NCI-H1436 treated with DMSO at 0.1 percent for 48 hours (cell line): ENCODE results near the gene MS4A12.
"Not testable (repeated sequence)": the region's sequence is repeated elsewhere in the genome, so short reads cannot be mapped to it uniquely, and the experiment has no call there.

Experiments
- DNase-seq: peaks from one replicate; lab custom pipeline; 2025; lab: John Stamatoyannopoulos, UW

MS4A12 gene, protein sequence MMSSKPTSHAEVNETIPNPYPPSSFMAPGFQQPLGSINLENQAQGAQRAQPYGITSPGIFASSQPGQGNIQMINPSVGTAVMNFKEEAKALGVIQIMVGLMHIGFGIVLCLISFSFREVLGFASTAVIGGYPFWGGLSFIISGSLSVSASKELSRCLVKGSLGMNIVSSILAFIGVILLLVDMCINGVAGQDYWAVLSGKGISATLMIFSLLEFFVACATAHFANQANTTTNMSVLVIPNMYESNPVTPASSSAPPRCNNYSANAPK

DNA sequence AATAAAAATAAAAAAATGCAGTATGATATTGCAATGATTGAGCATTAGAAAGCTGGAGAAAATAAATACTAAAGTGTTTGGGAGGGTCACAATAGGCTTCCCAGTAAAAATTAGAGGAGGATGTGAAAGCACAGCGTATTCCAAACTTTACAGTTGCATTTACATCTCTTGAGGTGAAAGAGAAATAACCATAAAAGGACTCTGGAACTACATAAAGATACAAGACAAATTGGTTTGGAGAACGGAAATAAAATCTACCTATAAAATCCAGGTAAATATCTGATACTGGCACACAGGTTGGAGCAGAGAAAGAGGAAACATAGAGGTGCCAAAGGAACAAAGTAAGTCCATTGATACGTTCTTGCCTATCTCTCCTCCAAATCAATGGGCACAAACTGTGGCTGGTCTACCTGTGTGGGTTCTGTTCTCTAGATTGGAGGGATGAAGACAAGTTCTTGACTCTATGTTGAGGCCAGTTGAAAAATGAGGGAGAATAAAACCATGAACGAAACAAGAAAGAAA is at the start of gene MS4A12:
TSS of gene MS4A12 (plus strand) at position 291 of the 522 bp plus-strand sequence. CDS start 4,541 bp downstream, outside the sequence.
- DNase-seq = no peak

DNA sequence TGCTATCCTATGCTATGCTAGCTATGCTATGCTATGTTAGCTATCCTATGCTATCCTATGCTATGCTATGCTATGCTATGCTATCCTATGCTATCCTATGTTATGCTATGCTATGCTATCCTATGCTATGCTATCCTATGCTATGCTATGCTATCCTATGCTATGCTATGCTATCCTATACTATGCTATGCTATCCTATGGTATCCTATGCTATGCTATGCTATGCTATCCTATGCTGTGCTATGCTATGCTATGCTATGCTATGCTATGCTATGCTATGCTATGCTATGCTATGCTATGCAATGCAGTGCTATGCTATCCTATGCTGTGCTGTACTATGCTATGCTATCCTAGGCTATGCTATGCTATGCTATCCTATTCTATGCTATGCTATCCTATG is 45.5 kb upstream of the MS4A12 start:
- DNase-seq = no peak

DNA sequence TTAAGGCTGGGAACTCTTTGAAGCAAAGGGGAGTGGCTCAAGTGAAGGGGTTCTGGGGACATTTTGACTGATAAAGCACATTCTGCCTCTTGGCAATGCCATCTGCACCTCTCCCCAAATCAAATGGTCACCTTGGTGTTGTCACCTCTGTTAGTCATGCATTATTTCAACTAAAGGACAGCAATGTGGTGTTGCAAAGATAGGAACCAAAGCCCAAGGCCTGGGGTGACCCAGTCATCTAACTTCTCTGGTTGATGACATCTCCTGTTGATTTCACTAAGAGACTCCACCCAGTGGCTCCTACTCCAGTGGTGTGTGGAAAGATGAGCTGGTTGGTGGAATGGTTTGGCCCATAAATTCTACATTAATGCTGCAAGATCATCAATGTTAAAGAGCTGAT is 44.7 kb upstream of the MS4A12 start:
- DNase-seq = no peak

DNA sequence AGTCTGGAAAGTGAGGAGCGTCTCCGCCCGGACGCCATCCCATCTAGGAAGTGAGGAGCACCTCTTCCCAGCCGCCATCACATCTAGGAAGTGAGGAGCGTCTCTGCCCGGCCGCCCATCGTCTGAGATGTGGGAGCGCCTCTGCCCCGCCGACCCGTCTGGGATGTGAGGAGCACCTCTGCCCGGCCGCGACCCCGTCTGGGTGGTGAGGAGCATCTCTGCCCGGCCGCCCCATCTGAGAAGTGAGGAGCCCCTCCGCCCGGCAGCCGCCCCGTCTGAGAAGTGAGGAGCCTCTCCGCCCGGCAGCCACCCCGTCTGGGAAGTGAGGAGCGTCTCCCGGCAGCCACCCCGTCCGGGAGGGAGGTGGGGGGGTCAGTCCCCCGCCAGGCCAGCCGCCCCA is 41.4 kb upstream of the MS4A12 start:
- not testable (repeated sequence) for DNase-seq

DNA sequence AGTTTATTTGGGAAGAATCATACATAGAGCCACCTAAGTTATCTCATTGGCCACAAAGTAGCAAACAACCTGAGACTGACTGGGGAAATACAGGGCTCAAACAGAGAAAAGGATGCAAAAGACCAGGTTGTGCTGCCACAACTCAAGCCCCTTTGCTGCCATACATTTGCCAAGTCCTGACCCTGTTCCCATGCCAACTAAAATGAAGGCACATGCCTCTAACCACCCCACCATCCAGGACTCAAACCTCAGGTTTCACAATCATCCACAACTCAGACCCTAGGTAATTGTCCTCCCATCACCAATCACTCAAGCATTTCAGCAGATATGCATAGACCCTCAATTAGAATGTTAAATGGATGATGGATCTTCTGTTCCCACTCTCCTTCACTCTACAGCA is 38.4 kb upstream of the MS4A12 start:
- DNase-seq = no peak

DNA sequence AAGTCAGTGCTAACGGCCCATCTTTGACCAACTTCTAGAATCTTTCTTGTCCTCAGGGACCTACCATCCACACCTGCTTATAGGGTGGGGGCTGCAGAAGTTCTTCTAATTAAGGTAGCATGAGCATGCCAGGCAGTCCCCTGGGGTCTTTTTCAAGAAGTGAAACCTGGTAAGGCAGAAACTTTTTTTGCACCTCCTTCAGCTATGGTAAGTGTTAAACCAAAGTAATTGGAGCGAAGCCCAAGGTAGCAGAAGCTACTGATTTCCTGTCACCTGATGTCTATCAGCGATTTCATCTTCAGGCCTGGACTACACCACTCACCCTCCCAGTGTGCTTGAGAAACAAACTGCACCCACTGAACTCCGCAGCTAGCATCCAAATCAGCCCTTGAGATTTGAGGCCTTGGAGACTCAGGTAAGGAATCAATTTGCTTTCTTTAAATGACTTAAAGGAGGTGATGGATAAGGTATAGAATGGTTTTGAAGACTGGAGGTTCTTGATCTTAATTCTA is 37.0 kb upstream of the MS4A12 start, which contains the start of gene MS4A1:
TSS of gene MS4A1 (plus strand) at position 317 of the 512 bp plus-strand sequence. CDS start 6,528 bp downstream, outside the sequence.
- no peak for DNase-seq

DNA sequence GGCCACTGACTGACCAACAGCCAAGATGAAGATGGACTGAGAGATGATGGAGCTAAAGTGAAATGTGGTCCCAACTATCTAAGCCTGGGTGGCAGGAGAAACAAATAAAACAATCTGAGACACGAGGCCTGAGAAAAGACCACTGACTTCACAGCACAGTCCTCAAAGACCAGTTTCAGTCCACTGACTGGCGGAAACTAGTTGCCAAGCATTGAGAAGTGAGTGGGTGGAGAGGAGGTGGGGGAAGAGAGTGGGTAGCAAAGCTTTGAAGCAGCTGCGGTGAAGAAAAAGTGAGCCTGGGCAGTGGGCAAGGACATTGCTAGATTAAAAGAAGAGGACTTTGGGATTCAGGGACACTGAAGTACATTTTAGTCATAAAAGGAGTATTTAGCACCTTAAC is 35.0 kb upstream of the MS4A12 start:
- DNase-seq = no peak

DNA sequence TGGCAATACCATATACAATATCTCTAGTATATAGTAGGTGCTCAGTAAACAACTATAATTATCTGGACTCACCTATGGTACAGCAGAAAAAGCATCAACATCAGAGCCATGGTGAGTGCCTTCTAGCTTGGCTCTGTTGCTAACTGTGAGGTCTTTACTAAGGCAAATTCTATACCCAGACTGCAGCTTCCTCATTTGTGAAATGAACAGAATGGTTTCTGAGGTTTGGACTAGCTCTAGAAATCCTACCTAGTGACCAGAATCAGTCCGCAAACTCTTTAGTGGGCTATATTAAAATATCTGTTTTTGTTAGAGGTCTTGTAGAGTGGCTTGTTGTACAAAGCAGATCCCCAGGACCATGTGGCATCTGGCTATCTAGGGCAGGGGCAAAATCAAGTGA is 33.2 kb upstream of the MS4A12 start:
- DNase-seq = no peak

DNA sequence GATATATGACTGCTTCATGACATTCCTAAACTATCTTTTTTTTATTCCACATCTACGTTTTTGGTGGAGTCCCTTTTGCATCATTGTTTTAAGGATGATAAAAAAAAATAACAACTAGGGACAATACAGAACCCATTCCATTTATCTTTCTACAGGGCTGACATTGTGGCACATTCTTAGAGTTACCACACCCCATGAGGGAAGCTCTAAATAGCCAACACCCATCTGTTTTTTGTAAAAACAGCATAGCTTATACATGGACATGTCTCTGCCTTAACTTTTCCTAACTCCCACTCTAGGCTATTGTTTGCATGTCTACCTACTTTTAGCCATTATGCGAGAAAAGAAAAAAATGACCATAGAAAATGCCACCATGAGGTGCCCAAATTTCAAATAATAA is 23.7 kb upstream of the MS4A12 start:
- DNase-seq = no peak

DNA sequence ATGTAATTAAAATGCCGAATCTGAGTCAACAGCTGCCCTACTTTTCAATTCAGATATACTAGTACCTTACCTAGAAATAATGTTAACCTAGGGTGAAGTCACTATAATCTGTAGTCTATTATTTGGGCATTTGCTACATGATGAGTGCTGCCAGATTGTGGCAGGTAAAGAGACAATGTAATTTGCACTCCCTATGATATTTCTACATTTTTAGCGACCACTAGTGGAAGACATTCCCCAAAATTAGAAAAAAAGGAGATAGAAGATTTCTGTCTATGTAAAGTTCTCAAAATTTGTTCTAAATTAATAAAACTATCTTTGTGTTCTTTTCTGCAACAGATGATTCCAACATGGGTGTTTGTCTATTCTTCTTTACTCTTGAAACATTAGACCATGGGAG is 22.9 kb upstream of the MS4A12 start:
- no peak for DNase-seq

DNA sequence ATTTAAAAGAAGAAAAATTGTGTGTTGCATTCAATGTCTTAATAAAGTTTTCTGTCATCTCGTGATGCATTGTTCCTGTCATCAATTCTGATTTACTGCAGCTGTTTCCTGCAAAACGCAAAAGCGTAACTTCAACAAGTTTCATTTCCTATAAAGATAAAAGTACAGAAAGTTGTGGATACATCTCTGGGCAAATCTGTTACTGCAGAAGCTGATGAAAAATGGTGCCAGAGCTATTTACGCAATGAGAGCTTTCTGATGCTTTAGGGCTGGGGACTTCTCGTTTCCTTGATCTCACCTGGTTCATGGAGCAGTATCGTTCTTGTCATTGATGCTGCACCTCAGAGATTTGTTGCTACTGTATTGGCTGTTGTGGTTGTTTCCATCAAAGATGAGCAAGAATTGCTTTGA is 15.5 kb upstream of the MS4A12 start:
- no peak for DNase-seq

DNA sequence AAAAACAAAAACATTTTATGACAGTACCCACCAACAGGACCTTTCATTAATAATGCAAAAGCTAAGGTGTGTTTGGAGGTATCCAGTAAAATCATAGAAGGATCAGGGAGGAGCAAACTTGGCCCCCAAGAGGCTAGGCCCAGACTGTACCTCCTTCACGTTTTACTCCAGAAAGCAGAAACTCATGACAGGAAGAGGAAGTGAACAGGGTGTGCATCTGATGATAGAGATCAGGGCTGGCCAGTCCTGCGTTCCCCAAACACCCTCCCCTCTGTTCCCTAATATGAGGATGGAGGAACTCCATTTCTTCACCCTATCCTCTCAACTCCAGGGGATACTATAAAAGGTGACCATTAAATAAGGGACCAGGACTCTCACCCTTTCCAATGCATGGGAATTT is 10.2 kb upstream of the MS4A12 start:
- no peak for DNase-seq

DNA sequence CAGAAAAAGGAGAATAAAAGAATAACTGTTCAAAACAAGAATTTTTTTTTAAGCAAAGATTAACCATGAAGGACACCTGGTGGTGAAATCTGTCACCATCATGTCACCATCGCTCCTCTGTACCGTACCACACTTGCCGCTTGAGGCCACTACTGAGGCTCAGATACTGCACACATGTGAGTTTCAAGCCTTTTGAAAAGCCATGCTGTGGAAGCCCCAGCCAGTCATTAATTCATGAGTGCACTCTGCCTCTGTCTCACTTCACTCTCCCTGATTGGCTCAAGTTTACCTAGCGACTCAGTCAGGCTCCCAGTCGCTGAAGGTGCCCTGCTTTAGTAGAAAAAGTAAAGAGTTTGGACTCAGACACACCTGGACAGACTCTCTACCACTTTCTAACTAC is 6.6 kb upstream of the MS4A12 start:
- no peak for DNase-seq

DNA sequence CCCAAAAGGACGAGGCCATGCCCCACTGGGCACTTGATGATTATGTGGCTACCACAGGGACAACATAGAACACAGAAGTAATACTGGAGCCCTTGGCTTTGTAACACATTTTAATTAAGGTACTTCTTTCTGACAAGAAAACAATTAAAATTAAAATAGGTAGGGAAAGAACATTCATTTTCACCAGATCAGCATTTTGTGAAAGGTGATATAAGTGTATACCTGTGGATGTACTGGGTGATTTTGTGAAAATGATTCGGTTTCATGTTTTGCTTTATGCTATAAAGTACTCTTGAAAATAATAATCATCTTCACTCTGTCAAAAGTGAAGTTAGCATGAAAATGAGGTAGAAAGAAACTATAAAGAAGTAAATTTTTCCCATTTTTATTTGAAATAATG is 876 bp downstream of the MS4A12 start:
- DNase-seq = no peak

DNA sequence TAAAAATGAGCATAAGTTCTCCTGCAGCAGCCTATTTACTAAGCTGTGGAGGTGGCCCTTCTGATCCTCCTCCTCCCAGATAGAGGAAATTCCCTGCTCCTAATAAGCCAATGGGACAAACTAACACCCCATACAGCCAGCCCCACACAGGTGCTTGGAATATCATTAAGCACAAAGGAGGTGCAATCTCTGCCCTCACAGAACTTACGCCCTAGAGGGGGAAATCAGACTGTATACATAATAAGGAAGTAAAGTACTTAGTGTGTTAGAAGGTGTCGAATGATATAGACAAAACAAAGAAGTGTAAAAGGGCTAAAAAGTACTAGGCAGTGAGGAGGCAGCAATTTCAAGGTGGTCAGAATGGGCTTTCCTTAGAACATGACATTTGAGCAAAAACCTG is 5.8 kb downstream of the MS4A12 start:
- no peak for DNase-seq

DNA sequence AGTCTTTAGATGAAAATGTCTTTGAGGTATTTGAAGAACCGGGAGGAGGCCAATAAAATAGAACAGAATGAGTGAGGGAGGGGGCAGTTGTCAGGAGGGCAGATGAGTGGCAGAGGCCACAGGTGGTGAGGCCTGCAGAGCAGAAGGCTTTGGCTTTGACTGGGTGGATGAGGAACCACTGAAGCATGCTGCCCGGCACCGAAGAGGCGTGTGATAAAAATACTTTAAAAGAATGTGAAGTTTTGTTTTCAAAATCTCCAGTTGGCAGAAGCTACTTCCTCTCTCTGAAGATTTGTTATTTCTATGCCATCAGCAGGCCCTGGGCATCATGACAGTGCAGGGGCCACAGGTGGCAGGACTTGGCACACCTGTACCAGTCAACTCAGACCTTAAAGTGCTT is 6.3 kb downstream of the MS4A12 start:
- no peak for DNase-seq

DNA sequence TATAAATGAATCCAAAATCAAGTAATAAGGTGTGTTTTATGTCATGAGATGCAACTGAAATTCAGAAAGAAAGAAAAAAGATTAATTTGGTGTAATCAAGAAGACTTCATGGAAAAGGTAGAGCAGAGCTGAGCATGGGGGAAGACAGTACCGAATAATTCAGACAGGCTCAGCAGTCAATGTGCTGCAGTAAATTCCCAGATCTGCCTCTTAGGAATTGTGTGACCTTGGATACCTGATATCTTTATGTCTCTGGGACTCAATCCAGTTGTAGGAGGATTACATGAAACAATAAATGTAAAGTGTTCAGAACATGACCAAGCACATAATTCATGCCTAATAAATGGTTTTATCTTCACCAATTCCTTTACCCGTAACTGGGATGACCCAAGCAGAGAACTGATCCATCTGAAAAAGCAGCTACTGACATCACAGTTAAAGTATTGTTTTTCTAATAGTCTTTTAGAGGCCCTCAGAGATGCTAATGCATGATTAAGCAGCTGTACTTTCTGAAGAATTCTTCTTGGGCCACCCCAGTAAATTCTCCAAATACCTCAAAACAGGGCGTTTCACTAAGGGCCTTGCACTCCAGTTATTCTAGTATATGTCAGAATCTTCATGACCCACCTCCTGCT is 7.8 kb downstream of the MS4A12 start:
- DNase-seq = no peak

DNA sequence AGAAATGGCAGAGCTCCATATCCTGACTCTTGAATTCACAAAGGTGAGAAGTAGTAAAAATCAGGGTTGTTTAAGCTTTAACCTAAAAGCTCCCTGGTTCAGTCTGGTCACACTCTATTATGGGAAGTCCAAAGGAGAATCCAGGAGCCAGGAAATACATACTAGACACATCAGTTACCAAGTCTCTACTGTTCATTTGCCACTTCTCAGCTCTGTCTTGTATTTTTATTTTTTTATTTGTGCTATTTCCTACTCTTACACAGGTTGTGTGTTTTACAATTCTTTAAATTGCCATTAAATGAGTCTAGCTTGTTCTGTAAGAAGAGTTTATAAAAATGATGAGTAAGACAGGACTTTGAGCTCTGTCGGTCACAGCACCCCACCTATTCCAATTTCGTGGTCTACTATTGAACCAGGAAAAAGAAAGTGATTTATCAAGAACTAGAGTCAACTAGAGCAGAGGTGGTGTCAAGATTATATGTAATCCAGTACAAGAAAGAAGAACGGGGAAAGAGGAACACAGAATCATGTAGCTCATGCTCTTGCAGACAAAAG is 9.7 kb downstream of the MS4A12 start:
- DNase-seq = no peak

DNA sequence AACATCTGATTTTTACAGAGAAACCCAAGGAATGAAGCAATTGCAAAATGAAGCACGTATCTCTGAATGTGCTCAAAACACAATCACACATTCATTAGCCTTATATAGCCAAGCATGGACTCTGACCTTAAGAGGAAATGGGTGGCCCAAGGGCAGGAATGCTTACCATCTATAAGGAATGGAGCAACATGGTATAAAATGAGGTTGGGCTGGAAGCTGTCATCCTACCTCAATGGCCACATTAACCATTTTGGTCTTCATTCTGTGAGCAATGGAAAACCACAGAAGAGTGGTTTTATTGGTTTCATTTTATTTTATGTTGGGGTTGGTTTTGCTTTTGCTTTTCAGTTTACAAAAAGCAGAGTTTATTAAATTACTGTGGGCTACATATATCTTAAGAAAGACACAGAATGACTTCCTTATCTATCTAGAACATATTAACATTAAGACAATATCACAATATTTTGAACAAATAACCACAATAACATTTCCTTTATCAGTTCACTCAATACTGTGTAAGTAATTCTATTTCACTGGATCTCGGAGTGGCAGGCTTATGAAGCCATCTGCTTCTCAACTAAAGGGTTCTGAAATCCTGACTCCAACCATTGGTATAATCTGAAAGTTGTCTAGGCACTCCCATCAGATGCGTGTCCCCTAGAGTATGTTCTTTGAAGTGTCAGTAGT is 11.8 kb downstream of the MS4A12 start:
- no peak for DNase-seq

DNA sequence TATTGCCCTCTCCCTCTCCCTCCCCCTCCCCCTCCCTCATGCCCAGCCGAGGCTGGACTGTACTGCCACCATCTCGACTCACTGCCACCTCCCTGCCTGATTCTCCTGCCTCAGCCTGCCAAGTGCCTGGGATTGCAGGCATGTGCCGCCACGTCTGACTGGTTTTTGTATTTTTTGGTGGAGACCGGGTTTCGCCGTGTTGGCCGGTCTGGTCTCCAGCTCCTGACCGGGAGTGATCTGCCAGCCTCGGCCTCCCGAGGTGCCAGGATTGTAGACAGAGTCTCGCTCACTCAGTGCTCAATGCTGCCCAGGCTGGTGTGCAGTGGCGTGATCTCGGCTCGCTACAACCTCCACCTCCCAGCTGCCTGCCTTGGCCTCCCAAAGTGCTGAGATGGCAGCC is 17.0 kb downstream of the MS4A12 start:
- not testable (repeated sequence) for DNase-seq

DNA sequence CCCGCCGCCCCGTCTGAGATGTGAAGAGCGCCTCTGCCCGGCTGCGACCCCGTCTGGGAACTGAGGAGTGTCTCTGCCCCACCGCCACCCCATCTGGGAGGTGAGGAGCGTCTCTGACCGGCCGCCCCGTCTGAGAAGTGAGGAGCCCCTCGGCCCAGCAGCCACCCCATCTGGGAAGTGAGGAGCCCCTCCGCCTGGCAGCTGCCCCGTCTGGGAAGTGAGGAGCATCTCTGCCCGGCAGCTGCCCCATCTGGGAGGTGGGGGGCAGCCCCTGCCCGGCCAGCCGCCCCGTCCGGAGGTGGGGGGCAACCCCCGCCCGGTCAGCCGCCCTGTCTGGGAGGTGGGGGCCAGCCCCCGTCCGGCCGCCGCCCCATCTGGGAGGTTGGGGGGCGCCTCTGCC is 17.6 kb downstream of the MS4A12 start:
- DNase-seq = not testable (repeated sequence)

DNA sequence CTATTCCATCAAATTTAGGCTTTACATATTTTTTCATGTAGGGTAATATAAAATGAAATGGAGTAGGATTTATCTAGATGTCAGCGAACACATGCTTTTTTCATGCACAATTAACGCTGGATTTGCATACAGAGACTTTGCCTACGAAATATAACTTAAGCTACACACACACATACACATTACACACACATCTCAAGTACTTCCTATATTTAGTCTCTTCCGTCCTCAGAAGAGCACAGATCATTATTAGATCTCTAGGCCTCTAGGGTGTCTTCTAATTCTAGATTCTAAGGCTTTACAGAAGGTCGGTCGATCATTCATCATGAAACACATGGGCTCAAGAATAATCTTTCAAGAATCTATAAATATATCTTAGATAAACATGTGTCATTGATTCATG is 18.8 kb downstream of the MS4A12 start:
- DNase-seq = no peak
